Astrocyte of the cerebellum (primary cell): Measurements from ENCODE around the gene CYP4F11.
"Not testable (repeated sequence)": the region's sequence is repeated elsewhere in the genome, so short reads cannot be mapped to it uniquely, and the experiment has no call there.

Experiments
- DNase-seq: peaks from one replicate; pipeline ENCODE4 v3.0.0-alpha.2; 2011; ENCODE audit warnings: low read depth
- H3K4me3 ChIP-seq: 2 replicates; pipeline ENCODE4 v1.5.1; 2011; ENCODE audit warnings: mild to moderate bottlenecking, low read depth, low read length, moderate library complexity
- in situ Hi-C: cut with HindIII; loops from 2 replicates; pipeline ENCODE4 v1.10.0; 2017; ENCODE audit warnings: low sequenced_read_pairs
- TF ChIP-seq, protein P1 (sequence below): IDR thresholded peaks from 2 replicates; pipeline ENCODE4 v1.5.1; 2012; ENCODE audit warnings: low read length, low read depth, moderate library complexity, mild to moderate bottlenecking; ENCODE audit errors: missing control alignments

CYP4F11 gene

GRCh38 chr19:15911599-15912235, 22.6 kb downstream of the CYP4F11 start:
- DNase-seq: no peak
- H3K4me3 ChIP-seq: no peak overlapping the region
- in situ Hi-C loops: no loop called here
- TF ChIP-seq, protein P1, sequence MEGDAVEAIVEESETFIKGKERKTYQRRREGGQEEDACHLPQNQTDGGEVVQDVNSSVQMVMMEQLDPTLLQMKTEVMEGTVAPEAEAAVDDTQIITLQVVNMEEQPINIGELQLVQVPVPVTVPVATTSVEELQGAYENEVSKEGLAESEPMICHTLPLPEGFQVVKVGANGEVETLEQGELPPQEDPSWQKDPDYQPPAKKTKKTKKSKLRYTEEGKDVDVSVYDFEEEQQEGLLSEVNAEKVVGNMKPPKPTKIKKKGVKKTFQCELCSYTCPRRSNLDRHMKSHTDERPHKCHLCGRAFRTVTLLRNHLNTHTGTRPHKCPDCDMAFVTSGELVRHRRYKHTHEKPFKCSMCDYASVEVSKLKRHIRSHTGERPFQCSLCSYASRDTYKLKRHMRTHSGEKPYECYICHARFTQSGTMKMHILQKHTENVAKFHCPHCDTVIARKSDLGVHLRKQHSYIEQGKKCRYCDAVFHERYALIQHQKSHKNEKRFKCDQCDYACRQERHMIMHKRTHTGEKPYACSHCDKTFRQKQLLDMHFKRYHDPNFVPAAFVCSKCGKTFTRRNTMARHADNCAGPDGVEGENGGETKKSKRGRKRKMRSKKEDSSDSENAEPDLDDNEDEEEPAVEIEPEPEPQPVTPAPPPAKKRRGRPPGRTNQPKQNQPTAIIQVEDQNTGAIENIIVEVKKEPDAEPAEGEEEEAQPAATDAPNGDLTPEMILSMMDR: no peak

GRCh38 chr19:15905026-15905425, 29.3 kb downstream of the CYP4F11 start:
- in situ Hi-C loops: no loop called here
- TF ChIP-seq, protein P1: no peak
- H3K4me3 ChIP-seq: no peak overlapping the region
- DNase-seq: no peak

DNA sequence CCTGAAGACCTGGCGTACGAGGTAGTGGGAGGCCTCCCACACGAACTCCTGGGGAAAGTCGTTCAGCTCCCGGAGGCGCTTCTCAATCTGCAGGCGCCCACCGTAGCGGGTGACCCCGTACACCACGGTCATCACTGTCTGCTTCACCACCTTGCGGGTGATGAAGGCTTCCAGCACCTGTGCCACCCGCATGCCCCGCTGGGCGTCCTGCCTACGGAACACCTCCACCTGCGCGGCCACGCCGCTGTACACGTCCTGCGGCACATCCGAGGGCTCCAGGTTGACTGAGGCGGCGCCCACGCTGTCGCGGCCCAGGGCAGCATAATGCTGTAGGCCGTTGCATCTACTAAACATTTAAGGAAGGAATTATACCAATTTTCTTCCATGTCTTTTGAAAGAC, 31.4 kb downstream of the CYP4F11 start:
- in situ Hi-C loops, DNase-seq, H3K4me3 ChIP-seq: not testable (repeated sequence)

DNA sequence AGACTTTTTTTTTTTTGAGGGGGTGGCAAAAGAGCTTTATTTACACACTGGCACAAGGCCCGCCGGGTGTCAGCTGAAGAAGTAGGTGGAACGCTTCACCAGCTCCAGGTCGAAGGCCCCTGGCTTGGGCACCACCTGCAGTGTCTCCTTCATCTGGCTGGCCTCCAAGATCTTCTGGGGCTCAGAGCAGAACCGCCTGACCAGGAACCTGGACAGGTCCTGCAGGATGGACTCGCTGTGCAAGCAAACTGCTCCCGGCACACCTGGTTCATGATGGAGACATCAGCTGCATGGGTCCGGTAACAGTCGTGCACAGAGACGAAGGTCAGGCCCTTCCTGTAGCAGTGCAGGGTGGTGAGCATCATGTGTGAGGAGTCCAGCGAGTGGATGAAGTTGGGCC, 32.1 kb downstream of the CYP4F11 start:
- DNase-seq: no peak
- TF ChIP-seq, protein P1: no peak
- in situ Hi-C loops: no loop called here
- no peak overlapping the region for H3K4me3 ChIP-seq

DNA sequence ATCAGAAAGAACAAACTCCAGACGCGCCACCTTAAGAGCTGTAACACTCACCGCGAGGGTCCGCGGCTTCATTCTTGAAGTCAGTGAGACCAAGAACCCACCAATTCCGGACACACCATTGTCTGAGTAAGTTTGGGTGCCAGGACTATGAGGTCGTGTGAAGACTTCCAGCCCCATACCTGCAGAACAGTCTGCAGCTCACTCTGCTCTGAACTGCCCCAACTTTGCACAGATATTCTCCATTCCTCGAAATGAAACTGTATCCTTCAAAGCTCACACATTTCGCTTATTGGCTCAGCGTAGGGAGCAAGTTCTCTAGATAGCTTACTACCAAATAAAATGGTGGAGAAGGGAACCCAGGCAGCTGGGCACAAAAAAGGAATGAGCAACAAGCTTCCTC, 33.8 kb downstream of the CYP4F11 start:
- DNase-seq: no peak
- TF ChIP-seq, protein P1: no peak
- H3K4me3 ChIP-seq: no peak overlapping the region
- in situ Hi-C loops: no loop called here

DNA sequence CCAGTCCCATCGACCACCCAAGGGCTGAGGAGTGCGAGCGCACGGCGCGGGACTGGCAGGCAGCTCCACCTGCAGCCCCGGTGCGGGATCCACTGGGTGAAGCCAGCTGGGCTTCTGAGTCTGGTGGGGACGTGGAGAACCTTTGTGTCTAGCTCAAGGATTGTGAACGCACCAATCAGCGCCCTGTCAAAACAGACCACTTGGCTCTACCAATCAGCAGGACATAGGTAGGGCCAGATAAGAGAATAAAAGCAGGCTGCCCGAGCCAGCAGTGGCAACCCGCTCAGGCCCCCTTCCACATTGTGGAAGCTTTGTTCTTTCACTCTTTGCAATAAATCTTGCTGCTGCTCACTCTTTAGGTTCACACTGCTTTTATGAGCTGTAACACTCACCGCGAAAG, 34.3 kb downstream of the CYP4F11 start:
- DNase-seq, H3K4me3 ChIP-seq, in situ Hi-C loops: not testable (repeated sequence)

DNA sequence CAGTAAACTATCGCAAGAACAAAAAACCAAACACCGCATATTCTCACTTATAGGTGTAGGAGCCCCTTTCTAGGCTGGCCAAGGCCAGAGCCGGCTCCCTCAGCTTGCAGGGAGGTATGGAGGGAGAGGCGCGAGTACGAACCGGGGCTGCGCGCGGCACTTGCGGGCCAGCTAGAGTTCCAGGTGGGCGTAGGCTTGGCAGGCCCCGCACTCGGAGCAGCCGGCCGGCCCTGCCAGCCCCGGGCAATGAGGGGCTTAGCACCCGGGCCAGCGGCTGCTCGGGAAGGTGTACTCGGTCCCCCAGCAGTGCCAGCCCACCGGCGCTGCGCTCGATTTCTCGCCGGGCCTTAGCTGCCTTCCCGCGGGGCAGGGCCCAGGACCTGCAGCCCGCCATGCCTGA, 34.8 kb downstream of the CYP4F11 start:
- in situ Hi-C loops, H3K4me3 ChIP-seq, DNase-seq: not testable (repeated sequence)

DNA sequence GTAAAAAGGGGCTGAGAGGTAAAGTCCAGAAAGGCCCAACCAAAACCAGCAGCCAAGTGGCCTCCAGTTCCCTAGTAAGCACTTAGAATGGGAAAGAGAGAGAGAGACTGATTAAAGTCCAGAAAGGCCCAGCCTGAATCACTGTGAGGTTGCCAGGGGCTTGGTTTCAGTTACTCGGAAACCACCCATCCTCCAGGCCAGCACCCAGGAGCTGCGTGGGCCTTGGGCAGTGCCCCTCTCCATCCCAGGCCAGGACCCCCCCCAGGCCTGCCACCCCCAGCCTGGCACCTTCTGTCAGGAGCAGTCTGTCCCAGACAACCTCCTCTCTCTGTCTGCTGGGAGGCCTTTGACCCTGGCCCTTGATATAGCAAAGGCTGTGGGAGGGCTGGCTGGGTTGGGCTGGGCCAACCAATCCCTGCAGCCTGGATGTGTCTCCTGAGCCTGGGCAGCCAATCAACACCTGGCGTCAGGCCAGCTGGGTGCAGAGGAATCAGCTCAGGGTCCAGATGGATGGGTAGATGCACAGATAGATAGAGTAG, 36.5 kb downstream of the CYP4F11 start, which contains the start of gene CYP4F2:
Gene CYP4F2 (minus strand): TSS at position 337 of the 539 bp plus-strand sequence. CDS start 463 bp downstream, outside the sequence.
- TF ChIP-seq, protein P1: no peak
- in situ Hi-C loops: no loop called here
- no peak for DNase-seq
- no peak within 1 kb of the TSS for H3K4me3 ChIP-seq
